GM23338 (cell line): ENCODE results near the gene COL6A3. TPM values are rescaled to one million over a fixed set of nuclear protein-coding genes. Genes with fewer than 3 reads are reported as not detected.

Source experiments
- ATAC-seq: fragments of 200-7000 bp; cut with Tn5 transposase; 3 replicates; pipeline ENCODE4 v1.9.1; 2020
- DNase-seq: peaks from one replicate; pipeline ENCODE4 v3.0.0-alpha.2; 2015; ENCODE audit warnings: low spot score
- H2AFZ ChIP-seq: fragments of 200-600 bp; sonication (generic); 2 replicates; pipeline ENCODE4 v1.8.0; 2016; ENCODE audit warnings: antibody characterized with exemption, mild to moderate bottlenecking, moderate library complexity
- H3F3A ChIP-seq: fragments of 200-600 bp; sonication (generic); replicated peaks from 2 replicates; pipeline ENCODE4 v1.8.0; 2017; ENCODE audit warnings: antibody characterized with exemption, mixed run types, low read depth
- H3K27ac ChIP-seq: fragments of 200-600 bp; sonication (generic); 2 replicates; pipeline ENCODE4 v1.6.1; 2016; ENCODE audit warnings: low read depth
- H3K27me3 ChIP-seq: fragments of 200-600 bp; sonication (generic); 2 replicates; pipeline ENCODE4 v1.8.0; 2016; ENCODE audit warnings: mild to moderate bottlenecking, mixed run types, moderate library complexity; ENCODE audit not compliant: insufficient read depth
- H3K36me3 ChIP-seq: fragments of 200-600 bp; sonication (generic); 2 replicates; pipeline ENCODE4 v1.8.0; 2016; ENCODE audit warnings: mild to moderate bottlenecking; ENCODE audit not compliant: insufficient read depth
- H3K4me1 ChIP-seq: fragments of 200-600 bp; sonication (generic); 2 replicates; pipeline ENCODE4 v1.8.0; 2016; ENCODE audit warnings: mild to moderate bottlenecking, moderate library complexity; ENCODE audit not compliant: insufficient read depth
- H3K4me2 ChIP-seq: fragments of 200-600 bp; sonication (generic); 2 replicates; pipeline ENCODE4 v1.7.1; 2017; ENCODE audit warnings: mixed run types
- H3K4me3 ChIP-seq: fragments of 200-600 bp; sonication (generic); 2 replicates; pipeline ENCODE4 v1.6.1; 2016; ENCODE audit warnings: mixed run types
- H3K79me2 ChIP-seq: fragments of 200-600 bp; sonication (generic); replicated peaks from 2 replicates; pipeline ENCODE4 v1.8.0; 2017; ENCODE audit warnings: mild to moderate bottlenecking; ENCODE audit not compliant: insufficient read depth
- H3K9me2 ChIP-seq: fragments of 200-600 bp; sonication (generic); 2 replicates; pipeline ENCODE4 v1.8.0; 2017; ENCODE audit not compliant: insufficient read depth
- H4K20me1 ChIP-seq: fragments of 200-600 bp; sonication (generic); replicated peaks from 2 replicates; pipeline ENCODE4 v1.8.0; 2017; ENCODE audit warnings: mild to moderate bottlenecking; ENCODE audit not compliant: insufficient read depth
- H3K27ac Mint-ChIP-seq: 2 replicates; pipeline ENCODE4 v1.8.0; 2020; ENCODE audit warnings: inconsistent platforms, mild to moderate bottlenecking, moderate library complexity, mixed read lengths
- H3K27me3 Mint-ChIP-seq: 3 replicates; pipeline ENCODE4 v1.8.0; 2022; ENCODE audit warnings: low read depth, mild to moderate bottlenecking, moderate library complexity, mixed read lengths, inconsistent platforms; ENCODE audit not compliant: insufficient read depth, poor library complexity
- H3K36me3 Mint-ChIP-seq: 3 replicates; pipeline ENCODE4 v1.8.0; 2021; ENCODE audit warnings: low read depth, mild to moderate bottlenecking, inconsistent platforms, moderate library complexity, mixed read lengths
- H3K4me1 Mint-ChIP-seq: 3 replicates; pipeline ENCODE4 v1.8.0; 2020; ENCODE audit warnings: mild to moderate bottlenecking, inconsistent platforms, mixed read lengths
- H3K4me3 Mint-ChIP-seq: 3 replicates; pipeline ENCODE4 v1.8.0; 2021; ENCODE audit warnings: moderate library complexity, mild to moderate bottlenecking, inconsistent platforms, mixed read lengths
- H3K9me3 Mint-ChIP-seq: 3 replicates; pipeline ENCODE4 v1.8.0; 2020; ENCODE audit warnings: moderate library complexity, mild to moderate bottlenecking, inconsistent platforms, mixed read lengths
- CREB1 ChIP-seq: fragments of 250-450 bp; sonication (Bioruptor Pico); IDR thresholded peaks from 2 replicates; pipeline ENCODE4 v1.5.0; 2020; ENCODE audit warnings: low read depth, mild to moderate bottlenecking, moderate library complexity
- CTCF ChIP-seq, 2 experiments: fragments of 200-600 bp in 1 of 2; sonication (generic) in 1 of 2; conservative IDR thresholded peaks; 2 replicates each; pipeline versions ENCODE4 v1.5.1 to v1.6.1; 2016 to 2017; ENCODE audit warnings: antibody characterized with exemption in 2 of 2, low read depth in 2 of 2, mild to moderate bottlenecking in 2 of 2, moderate library complexity in 1 of 2
- EZH2 ChIP-seq: fragments of 200-600 bp; sonication (generic); IDR thresholded peaks from one replicate; pipeline ENCODE4 v1.8.0; 2017; ENCODE audit warnings: antibody characterized with exemption, mild to moderate bottlenecking, low read depth; ENCODE audit not compliant: unreplicated experiment
- EZH2phosphoT487 ChIP-seq: fragments of 200-600 bp; sonication (generic); IDR thresholded peaks from one replicate; pipeline ENCODE4 v1.8.1; 2018; ENCODE audit warnings: antibody characterized with exemption; ENCODE audit not compliant: unreplicated experiment
- JUNB ChIP-seq: IDR thresholded peaks from one replicate; pipeline ENCODE4 v1.6.1; 2016; ENCODE audit warnings: antibody characterized with exemption; ENCODE audit not compliant: unreplicated experiment
- NANOG ChIP-seq: IDR thresholded peaks from 2 replicates; pipeline ENCODE4 v1.6.1; 2016; ENCODE audit warnings: antibody characterized with exemption, borderline replicate concordance
- POLR2AphosphoS5 ChIP-seq: IDR thresholded peaks from 2 replicates; pipeline ENCODE4 v1.6.1; 2016; ENCODE audit warnings: antibody characterized with exemption, low read depth
- REST ChIP-seq: IDR thresholded peaks from one replicate; pipeline ENCODE4 v1.6.1; 2018; ENCODE audit warnings: antibody characterized with exemption; ENCODE audit not compliant: unreplicated experiment
- STAT1 ChIP-seq: IDR thresholded peaks from one replicate; pipeline ENCODE4 v1.6.1; 2016; ENCODE audit warnings: antibody characterized with exemption; ENCODE audit not compliant: unreplicated experiment
- ZNF114 ChIP-seq: fragments of 250-450 bp; sonication (Bioruptor Pico); IDR thresholded peaks from 2 replicates; pipeline ENCODE4 v1.5.0; 2020; ENCODE audit warnings: mild to moderate bottlenecking, moderate library complexity
- ZNF331 ChIP-seq: fragments of 250-450 bp; sonication (Bioruptor Pico); IDR thresholded peaks from 2 replicates; pipeline ENCODE4 v1.5.0; 2020; ENCODE audit warnings: low read depth, mild to moderate bottlenecking, moderate library complexity
- ZNF462 ChIP-seq: fragments of 250-450 bp; sonication (Bioruptor Pico); IDR thresholded peaks from 2 replicates; pipeline ENCODE4 v1.5.0; 2020; ENCODE audit warnings: mild to moderate bottlenecking, moderate library complexity
- polyA plus RNA-seq: library from polyadenylated mRNA; unstranded; fragments of >200 nt; fragmentation: Nextera tagmentation; extraction: Ambion mirVana; gene quantifications from 2 replicates; pipeline ENCODE4 v1.2.1, GENCODE V29; 2016
- total RNA-seq: library from RNA; depleted of rRNA; stranded (reverse); fragments of >200 nt; shearing (Covaris generic); gene quantifications from 2 replicates; pipeline ENCODE4 v1.2.3, GENCODE V29; 2014

The COL6A3 gene
- total and polyA plus RNA-seq, 2 experiments from 2014 or later, result 1.2 to 7.3 TPM

GRCh38 chr2:237305579-237305978, 108.4 kb downstream of the COL6A3 start (continued):
- TF ChIP-seq CTCF (conservative IDR thresholded peaks at IDR 0.05; ENCODE audit: low read depth in 2 of 2) (no peak), EZH2 (no peak), STAT1 (no peak), ZNF114 (CRISPR knock-in tag) (no peak), JUNB (no peak), REST (no peak), EZH2phosphoT487 (no peak), POLR2AphosphoS5 (no peak), ZNF331 (CRISPR knock-in tag) (no peak), NANOG (no peak)

- Histone ChIP-seq H3K36me3 (no peaks in the 10 kb centered on the region), H3K4me2 (no peak overlapping the region), H4K20me1 (no peaks in the 10 kb centered on the region), H3K4me3 (no peak overlapping the region), H3K79me2 (no peaks in the 10 kb centered on the region), H3K9me2 (0 out of 2 replicates have a peak, but pooled peaks cover 7% of the 10 kb centered on the region), H3K27me3 (no peaks in the 10 kb centered on the region), H2AFZ (no peak overlapping the region), H3K27ac (no peak overlapping the region), H3K4me1 (no peaks in the 10 kb centered on the region), H3F3A (no peaks in the 10 kb centered on the region)
- peaks cover 32% of the 10 kb centered on the region for H3K9me3 Mint-ChIP-seq
- H3K27me3 Mint-ChIP-seq, result peaks cover 4% of the 10 kb centered on the region
- ATAC-seq (no peak), DNase-seq (no peak)
- H3K27ac Mint-ChIP-seq, result no peak overlapping the region
- H3K36me3 Mint-ChIP-seq, result peaks cover 18% of the 10 kb centered on the region
- no peak overlapping the region for H3K4me3 Mint-ChIP-seq
- no peaks in the 10 kb centered on the region; the same call in 2 of the 3 replicates for H3K4me1 Mint-ChIP-seq
- no peak for TF ChIP-seq NANOG
- TF ChIP-seq JUNB, result no peak
- TF ChIP-seq STAT1, result no peak
- no peak for TF ChIP-seq ZNF114 (CRISPR knock-in tag)
- no peak for TF ChIP-seq ZNF462 (CRISPR knock-in tag)
- no peak for TF ChIP-seq CREB1 (CRISPR knock-in tag)
These were observed 109.0 kb downstream of the COL6A3 start for GRCh38 chr2:237304763-237305514.
